Mucosa of descending colon (tissue), 3 donors: ENCODE measurements around the gene BDKRB1. TPM values are rescaled to one million over a fixed set of nuclear protein-coding genes. Genes with fewer than 3 reads are reported as not detected.

ENCODE experiments used
- ATAC-seq: fragments of 200-7000 bp; cut with Tn5 transposase; one replicate; pipeline ENCODE4 v1.9.1; 2020; ENCODE audit warnings: mild to moderate bottlenecking, moderate library complexity
- DNase-seq, 3 donors: peaks; one replicate each; pipeline ENCODE4 v3.0.0-alpha.2; 2020
- H3K36me3 ChIP-seq: fragments of 200-600 bp; one replicate; pipeline ENCODE4 v1.8.0; 2021; ENCODE audit warnings: low read depth, mild to moderate bottlenecking
- H3K4me1 ChIP-seq: fragments of 200-600 bp; one replicate; pipeline ENCODE4 v1.8.0; 2021; ENCODE audit warnings: low read depth, mild to moderate bottlenecking
- H3K4me3 ChIP-seq: fragments of 200-600 bp; one replicate; pipeline ENCODE4 v1.8.0; 2021; ENCODE audit warnings: mild to moderate bottlenecking
- H3K9me3 ChIP-seq: fragments of 200-600 bp; one replicate; pipeline ENCODE4 v1.8.0; 2021; ENCODE audit warnings: mild to moderate bottlenecking
- CTCF ChIP-seq: fragments of 200-600 bp; IDR thresholded peaks from one replicate; pipeline ENCODE4 v1.8.0; 2022; ENCODE audit warnings: antibody characterized with exemption, mild to moderate bottlenecking
- intact Hi-C, 2 donors: fragments of 100-400 bp; cut with DNase I in 1 of 2; cut with micrococcal nuclease in 1 of 2; formaldehyde crosslinking; loops; one replicate each; pipeline versions ENCODE4 v1.11.0 to v1.11.1; 2022; cut with DNase I, micrococcal nuclease
- long read RNA-seq, 2 donors: library from polyadenylated mRNA; unstranded; transcript quantifications; one replicate each; pipeline ENCODE4 v2.0.0, GENCODE V29; 2019 to 2021
- total RNA-seq, 3 donors: library from RNA; stranded (reverse); fragmentation: NEBNext Ultra II Directional in 2 of 3; extraction: Animal tissue kit (Norgen Biotek cat#: 25700) in 2 of 3; gene quantifications; one replicate each; pipeline versions ENCODE4 v1.2.1 to v1.2.4, GENCODE V29; 2021 to 2023
- donor health status: DM: no; HTN: no; CAD: no; lungs with moderate emphysema.
- donor health status: DM: no; HTN: no; CAD: no.
- donor health status: DM: no; HTN: yes; CAD: no.

BDKRB1 gene
- 10 to 100 TPM in 1 of 3 donors, 1 to 10 TPM in 2; 6.1 to 10.6 (median 7.7) TPM for total RNA-seq
- long read RNA-seq, donor 1, partial matches to known transcripts, result 0 of 1 reads
- long read RNA-seq, donor 1, other reads (novel, unspliced or antisense), result 0 of 1 reads
- long read RNA-seq, donor 2, result 0 reads

- ATAC-seq (peak; percentile 46), DNase-seq (no peak)
- intact Hi-C loops, result no loop called here
- Histone ChIP-seq H3K36me3 (no peaks in the 10 kb centered on the region), H3K4me3 (no peak within 1 kb of the TSS), H3K9me3 (no peaks in the 10 kb centered on the region), H3K4me1 (peaks cover under 1% of the 10 kb centered on the region)
- no peak for TF ChIP-seq CTCF
These were observed at the start of gene BDKRB1 for GRCh38 chr14:96255501-96256366. Gene BDKRB1 (plus strand): TSS chr14:96256210. CDS start chr14:96263683, 7,473 bp downstream.

- peaks cover 11% of the 10 kb centered on the region for H3K4me1 ChIP-seq
- DNase-seq (peak in 2 of 3 donors; percentile 51 to 69), ATAC-seq (peak; percentile 49)
- intact Hi-C loops, result no loop called here
- no peaks in the 10 kb centered on the region for H3K36me3 ChIP-seq
- H3K9me3 ChIP-seq, result no peaks in the 10 kb centered on the region
- H3K4me3 ChIP-seq, result no peak overlapping the region
- TF ChIP-seq CTCF, result no peak
These were observed 49.5 kb upstream of the BDKRB1 start for GRCh38 chr14:96206461-96206860.

DNA sequence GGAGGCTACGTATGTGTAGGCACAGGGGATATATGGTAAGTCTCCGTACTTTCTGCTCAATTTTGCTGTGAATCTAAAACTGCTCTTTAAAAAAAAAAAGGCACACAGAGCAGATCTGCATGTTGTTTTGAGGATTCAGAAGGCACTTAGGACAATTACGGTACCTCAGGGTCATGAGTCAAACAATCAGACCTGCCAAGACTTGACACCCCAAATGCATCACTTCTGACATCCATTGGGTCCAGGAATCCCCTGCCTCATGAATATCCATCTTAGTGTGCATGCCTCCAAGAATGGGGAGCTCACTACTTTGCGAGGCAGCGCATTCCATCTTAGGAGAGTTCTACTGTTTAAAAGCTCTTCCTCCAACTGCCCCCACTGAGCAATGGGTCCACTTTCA, 48.3 kb upstream of the BDKRB1 start:
- Histone ChIP-seq H3K4me1 (peaks cover 11% of the 10 kb centered on the region), H3K4me3 (no peak overlapping the region), H3K9me3 (no peaks in the 10 kb centered on the region), H3K36me3 (no peaks in the 10 kb centered on the region)
- ATAC-seq (no peak), DNase-seq (no peak)
- intact Hi-C loops, result no loop called here
- TF ChIP-seq CTCF, result no peak

DNA sequence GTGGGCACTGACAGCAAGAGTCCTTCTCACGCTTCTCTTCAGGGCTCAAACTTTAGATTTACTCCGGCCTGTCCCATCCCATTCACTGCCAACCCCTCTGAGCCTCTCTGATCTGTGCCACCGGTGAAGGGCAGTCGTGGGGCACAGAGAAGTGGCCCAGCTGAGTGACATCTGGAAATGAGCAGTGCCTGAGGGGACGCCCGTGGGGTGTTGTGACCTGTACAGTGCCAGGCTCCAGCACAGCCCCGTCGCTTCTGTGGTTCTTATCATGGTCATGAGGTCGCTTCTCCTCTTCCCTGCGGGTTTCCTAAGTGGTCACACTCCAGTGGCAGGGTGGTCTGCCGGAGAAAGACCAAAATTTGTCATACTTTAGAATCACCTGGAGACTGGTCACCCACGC, 47.3 kb upstream of the BDKRB1 start:
- ATAC-seq (no peak), DNase-seq (no peak)
- intact Hi-C loops, result no loop called here

DNA sequence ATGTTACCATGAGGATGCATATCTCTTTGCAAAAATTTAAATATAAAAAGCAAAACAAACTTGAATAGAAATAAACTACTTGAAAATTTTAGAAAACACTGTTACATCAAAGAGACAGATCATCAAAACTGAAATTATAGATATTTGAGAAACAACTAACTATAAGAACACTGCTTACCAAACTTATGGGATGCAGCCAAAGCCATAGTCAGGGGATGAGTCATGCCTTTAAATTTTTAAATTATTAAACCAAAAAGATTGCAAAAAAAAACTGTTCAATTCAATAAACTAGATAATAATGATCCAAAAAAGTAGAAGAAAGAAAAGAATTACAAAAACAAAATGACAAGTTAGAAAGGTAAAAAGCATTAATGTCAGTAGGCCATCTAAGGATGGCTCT, 43.9 kb upstream of the BDKRB1 start:
- Histone ChIP-seq H3K9me3 (no peaks in the 10 kb centered on the region), H3K36me3 (no peaks in the 10 kb centered on the region), H3K4me1 (no peaks in the 10 kb centered on the region), H3K4me3 (no peak overlapping the region)
- no peak for ATAC-seq
- DNase-seq, result no peak
- intact Hi-C loops, result no loop called here
- TF ChIP-seq CTCF, result no peak

More for the DNA sequence above, 47.3 kb upstream of the BDKRB1 start:
- no peak overlapping the region for H3K4me3 ChIP-seq
- H3K36me3 ChIP-seq, result no peaks in the 10 kb centered on the region
- no peaks in the 10 kb centered on the region for H3K9me3 ChIP-seq
- no peak for TF ChIP-seq CTCF
- H3K4me1 ChIP-seq, result peaks cover 8% of the 10 kb centered on the region
